GM19397 (cell line): ENCODE data around the gene PRDX3.
A peak's percentile ranks its signal among the peaks of the same experiment; 100 is the strongest.
"Not testable (repeated sequence)": the region's sequence is repeated elsewhere in the genome, so short reads cannot be mapped to it uniquely, and the experiment has no call there.

ENCODE experiments used
- ATAC-seq: cut with Tn5 transposase; IDR thresholded peaks from one replicate; pipeline ENCODE4 v1.9.1; 2021; ENCODE audit warnings: mild to moderate bottlenecking, moderate library complexity; ENCODE audit not compliant: unreplicated experiment

The PRDX3 gene

DNA sequence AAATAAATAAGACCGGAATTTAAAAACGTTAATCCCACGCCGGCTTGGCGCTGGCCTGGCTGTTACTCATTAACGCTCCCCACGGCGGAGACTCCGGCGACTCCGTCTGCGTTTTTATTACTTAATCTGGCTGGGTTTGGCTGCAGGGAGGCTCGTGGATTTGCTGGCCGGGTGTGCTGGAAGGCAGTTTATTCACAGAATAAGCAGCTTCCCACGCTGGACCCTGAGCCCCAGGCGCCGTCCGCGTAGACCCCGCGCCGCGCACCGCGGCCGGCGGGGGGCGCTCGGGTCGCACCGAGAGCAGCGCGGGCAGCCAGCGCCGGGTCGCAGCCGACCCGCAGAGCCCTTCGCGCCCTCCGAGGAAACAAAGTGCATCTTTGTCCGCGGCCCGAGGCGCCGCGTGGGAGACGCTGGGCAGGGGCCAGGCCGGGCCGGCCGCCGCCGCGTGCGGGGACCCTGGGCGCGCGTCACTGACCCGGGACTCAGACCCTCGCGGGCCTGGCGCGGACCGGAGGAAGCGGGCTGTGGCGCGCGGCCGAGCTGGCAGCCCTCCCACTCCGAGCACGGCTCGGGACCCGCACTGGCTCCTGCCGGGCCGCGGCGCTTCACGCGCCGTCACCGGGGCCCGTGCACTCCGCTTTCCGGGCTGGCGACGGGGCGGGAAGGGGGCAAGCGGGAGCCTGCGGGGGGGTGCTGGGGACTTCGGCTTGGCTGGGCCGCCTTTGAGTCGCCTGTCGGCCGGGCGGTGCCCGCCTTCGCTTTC, 28.2 kb upstream of the PRDX3 start:
- ATAC-seq: peak; percentile 51

GRCh38 chr10:119205894-119206602, 27.4 kb upstream of the PRDX3 start:
- peak; percentile 6 for ATAC-seq

DNA sequence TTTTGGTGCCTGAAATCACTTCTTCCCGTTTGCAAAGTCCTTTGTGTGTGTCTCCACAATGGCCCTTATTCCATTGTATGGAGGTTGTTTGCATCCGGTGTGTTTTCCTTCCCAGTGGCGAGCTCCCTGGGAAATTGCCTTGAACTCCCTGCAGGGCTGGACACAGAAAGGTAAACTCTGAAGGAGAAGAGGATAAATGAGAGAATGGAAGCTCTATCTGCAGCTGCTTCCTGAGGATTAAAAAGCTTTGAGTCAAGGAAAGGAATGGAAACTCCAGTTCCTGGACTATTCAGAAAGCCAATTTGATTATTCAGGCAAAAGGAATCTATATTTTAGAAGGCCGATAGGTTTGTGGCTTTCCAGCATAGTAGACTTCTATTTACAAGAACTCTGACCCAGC, 24.4 kb upstream of the PRDX3 start:
- no peak for ATAC-seq

DNA sequence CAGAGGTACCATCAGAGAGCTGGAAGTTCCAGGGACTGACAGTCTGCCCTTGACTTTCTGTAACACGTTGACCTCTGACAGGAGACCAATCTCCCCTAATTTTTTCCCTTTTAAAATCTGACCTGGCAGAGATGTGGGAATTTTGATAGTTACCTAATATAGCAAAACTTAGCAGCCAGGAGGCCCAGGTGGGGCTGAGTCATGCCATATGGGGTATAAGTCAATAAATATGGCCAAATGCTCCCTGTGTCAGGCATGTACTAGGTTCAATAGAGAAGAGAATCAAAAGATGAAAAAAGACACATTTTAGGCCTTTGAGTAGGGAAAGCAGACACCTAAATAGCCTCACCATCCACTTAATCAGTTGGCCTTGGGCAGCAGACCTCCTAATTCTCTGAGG, 22.6 kb upstream of the PRDX3 start:
- no peak for ATAC-seq

DNA sequence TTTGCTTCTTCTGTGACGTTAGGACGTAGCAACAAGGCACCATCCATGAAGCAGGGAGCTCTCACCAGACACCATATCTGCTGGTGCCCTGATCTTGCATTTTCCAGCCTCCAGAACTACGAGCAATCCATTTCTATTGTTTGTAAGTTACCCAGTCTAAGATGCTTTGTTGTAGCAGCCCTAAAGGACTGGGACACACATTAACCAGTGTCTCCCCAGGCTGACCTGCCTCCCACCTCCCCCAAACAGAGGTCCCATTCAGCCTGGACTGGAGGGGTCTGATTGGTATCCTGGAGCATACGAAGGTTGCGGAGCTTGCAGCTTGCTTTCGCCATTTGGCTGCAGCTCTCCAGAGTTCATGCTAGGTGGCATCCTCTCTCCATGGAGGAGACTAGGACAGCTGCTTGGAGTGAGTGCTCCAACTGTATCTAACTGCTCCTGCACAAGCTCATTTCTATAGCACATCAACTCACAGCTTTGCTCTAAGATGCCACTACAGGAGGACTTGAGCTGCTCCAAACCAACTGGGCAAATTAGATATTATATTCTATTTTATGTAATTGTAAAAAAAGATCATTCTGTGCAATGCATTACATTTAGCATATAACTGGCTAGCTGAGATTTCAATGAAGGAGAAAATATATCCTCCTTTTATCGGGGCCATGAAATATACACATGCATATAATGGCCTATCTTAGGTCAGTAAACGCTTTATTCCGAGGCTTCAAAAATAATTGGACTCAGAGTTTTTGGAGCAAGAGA, 20.8 kb upstream of the PRDX3 start:
- no peak for ATAC-seq

DNA sequence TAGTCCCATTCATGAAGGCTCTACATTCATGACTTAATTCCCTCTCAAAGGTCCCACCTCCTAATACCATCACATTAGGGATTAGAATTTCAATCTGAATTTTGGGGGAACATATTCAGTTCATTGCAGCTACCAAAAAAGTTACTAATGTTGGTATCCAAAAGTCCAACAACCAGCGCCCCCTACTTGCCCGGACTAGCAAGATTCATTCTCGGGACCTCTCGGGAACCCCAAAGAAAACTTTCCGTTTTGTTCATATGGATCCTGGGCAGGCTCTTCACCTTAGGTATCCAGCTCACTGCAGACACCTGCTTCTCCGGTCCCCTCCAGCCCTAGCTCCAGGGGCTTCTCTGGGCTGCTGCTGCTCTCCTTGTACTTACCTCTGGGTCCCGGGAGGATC, 19.8 kb upstream of the PRDX3 start:
- no peak for ATAC-seq

DNA sequence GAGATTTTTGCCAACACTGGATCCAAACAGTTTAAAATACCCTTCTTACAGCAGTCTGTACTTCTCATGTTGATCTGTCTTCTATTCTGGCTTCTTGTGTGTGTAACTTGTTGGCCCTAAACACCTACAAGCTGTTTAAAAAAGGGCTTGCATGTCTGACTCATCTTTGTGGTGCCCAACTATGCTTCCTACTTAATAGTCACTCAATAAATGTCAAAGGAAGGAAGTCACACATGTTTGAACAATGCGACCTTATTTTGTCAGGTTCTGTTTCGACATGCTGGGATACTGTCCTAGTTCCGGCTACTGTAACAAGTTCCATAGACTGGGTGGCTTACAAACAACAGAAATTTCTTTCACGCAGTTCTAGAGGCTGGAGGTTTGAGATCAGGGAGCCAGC, 19.3 kb upstream of the PRDX3 start:
- ATAC-seq: no peak

DNA sequence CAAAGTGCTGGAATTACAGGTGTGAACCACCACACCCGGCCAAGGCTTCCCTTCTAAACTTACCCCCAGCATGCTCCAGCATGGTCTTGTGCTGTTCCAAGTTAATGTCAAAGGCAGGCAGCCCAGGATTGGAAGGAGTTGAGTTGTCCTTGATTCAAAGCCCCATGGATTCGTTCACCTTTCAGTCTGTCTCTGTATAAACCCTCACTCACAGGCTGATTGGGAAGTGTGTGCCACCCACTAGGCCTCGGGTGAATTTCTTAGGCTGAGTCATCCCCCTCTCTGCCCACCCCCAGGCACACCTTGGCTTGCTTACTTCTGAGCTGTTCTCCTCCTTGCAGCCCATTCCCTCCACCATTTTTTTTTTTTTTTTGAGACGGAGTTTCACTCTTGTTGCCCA, 13.3 kb upstream of the PRDX3 start:
- no peak for ATAC-seq

- ATAC-seq: no peak
These were observed 12.6 kb upstream of the PRDX3 start for GRCh38 chr10:119190954-119191785.

- no peak for ATAC-seq
These were observed 11.7 kb upstream of the PRDX3 start for GRCh38 chr10:119190353-119190752.

GRCh38 chr10:119189811-119190282, 11.2 kb upstream of the PRDX3 start:
- no peak for ATAC-seq

DNA sequence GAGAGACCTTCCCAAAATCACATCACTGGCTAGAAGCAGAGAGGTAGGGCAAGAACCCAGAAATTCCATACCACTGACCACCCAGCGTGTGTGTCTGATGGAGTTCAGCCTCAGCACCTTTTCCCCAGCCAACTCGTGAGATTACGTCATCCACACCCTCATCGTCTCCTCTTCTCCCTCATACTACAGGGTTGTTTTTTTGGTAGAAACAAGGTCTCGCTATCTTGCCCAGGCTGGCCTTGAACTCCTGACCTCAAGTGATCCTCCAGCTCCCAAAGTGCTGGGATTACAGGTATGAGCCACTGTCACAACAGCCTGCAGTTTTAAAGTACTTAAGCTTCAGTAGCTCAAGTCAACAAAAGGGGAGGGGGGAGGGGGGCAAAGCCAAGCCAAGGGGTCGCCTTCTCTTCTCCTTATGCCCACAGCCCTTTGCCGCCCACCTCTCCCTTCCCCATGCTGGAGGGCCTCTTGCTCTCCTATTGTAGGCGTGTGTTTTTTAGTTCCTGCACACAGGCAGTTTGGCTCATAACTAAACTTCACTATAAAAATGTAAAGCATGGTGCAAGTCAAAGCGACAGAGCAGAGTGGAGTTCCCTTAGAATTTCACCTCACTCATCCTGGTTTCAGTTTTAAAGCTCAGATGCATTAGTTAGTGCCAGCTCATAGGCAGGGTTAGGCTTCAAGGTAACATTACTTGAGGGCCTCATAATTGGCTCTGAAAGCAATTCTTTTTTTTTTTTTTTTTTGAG, 5.2 kb upstream of the PRDX3 start:
- no peak for ATAC-seq

- ATAC-seq: not testable (repeated sequence)
These were observed 2.3 kb upstream of the PRDX3 start for GRCh38 chr10:119180850-119181400.

- ATAC-seq: no peak
These were observed 772 bp downstream of the PRDX3 start for GRCh38 chr10:119177708-119178371.

GRCh38 chr10:119176166-119176565, 2.4 kb downstream of the PRDX3 start:
- ATAC-seq: no peak

DNA sequence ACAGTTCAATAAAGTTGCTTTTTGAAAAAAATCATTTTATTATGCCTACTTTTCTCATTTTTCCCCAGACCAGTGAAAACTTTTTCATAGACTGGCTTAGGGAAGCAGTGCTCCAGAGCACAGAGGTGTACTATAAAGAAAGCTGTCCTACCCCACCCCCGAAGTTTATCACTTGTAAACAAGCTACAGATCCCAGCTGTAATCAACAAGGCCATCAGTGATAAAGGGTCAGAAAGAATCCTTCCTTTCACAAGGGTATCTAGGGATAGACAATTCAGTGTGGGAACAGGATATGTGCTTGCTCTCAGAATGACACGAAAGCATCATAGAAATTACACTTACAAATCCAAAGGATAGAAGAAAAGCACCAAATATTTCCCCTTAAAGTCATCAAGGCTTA, 4.5 kb downstream of the PRDX3 start:
- no peak for ATAC-seq

DNA sequence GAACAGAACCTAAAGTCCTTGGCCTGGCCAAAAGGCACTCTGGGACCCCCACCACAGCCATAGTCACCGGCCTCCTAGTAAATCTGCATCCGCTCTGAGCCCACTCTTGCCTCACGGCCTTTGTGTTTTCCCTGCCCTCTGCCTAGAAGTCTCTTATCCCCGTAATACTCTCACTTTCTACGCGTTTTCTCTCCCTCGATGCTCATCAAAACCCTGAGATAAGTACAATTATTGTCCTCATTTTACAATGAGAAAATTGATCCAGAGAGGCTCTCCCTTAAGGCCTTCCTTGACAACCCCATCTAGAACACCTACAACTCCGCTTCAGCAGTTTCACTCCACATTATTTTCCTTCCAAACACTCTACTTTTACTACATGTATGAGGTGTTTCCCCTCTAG, 11.6 kb downstream of the PRDX3 start:
- ATAC-seq: no peak

GRCh38 chr10:119166564-119166963, 12.0 kb downstream of the PRDX3 start:
- ATAC-seq: no peak

GRCh38 chr10:119166118-119166500, 12.5 kb downstream of the PRDX3 start:
- ATAC-seq: no peak
